H1 (cell line): Measurements from ENCODE around the gene SERPINA10. TPM values are rescaled to one million over a fixed set of nuclear protein-coding genes. Genes with fewer than 3 reads are reported as not detected.

Source experiments
- CHD1 ChIP-seq: IDR thresholded peaks from 2 replicates; pipeline ENCODE4 v1.6.1; 2012; ENCODE audit warnings: low read depth, low read length, improper control_type of control experiment
- CHD7 ChIP-seq: fragments of 300-600 bp; sonication (generic); IDR thresholded peaks from 2 replicates; pipeline ENCODE4 v1.7.1; 2012; ENCODE audit warnings: low read length, moderate library complexity, mild to moderate bottlenecking, inconsistent platforms; ENCODE audit not compliant: insufficient replicate concordance
- CREB1 ChIP-seq: IDR thresholded peaks from 2 replicates; pipeline ENCODE4 v1.6.1; 2012; ENCODE audit warnings: inconsistent platforms
- GABPA ChIP-seq: IDR thresholded peaks from 2 replicates; pipeline ENCODE4 v1.6.1; 2011; ENCODE audit warnings: mild to moderate bottlenecking, low read length, moderate library complexity, borderline replicate concordance; ENCODE audit not compliant: insufficient read depth
- GTF2F1 ChIP-seq: IDR thresholded peaks from 2 replicates; pipeline ENCODE4 v1.6.1; 2012; ENCODE audit warnings: low read depth, low read length, improper control_type of control experiment, borderline replicate concordance
- JUN ChIP-seq: IDR thresholded peaks from 2 replicates; pipeline ENCODE4 v1.6.1; 2011; ENCODE audit warnings: low read depth, mild to moderate bottlenecking, improper control_type of control experiment, low read length
- NANOG ChIP-seq: IDR thresholded peaks from 2 replicates; pipeline ENCODE4 v1.6.1; 2011; ENCODE audit warnings: low read length, low read depth, mild to moderate bottlenecking, inconsistent platforms; ENCODE audit not compliant: insufficient read depth, poor library complexity, severe bottlenecking
- RXRA ChIP-seq: IDR thresholded peaks from 2 replicates; pipeline ENCODE4 v1.6.1; 2011; ENCODE audit warnings: low read depth, mild to moderate bottlenecking, low read length, moderate library complexity; ENCODE audit not compliant: insufficient read depth
- SAP30 ChIP-seq: fragments of 300-600 bp; sonication (generic); IDR thresholded peaks from 2 replicates; pipeline ENCODE4 v1.7.1; 2012; ENCODE audit warnings: low read length, moderate library complexity, mild to moderate bottlenecking, inconsistent platforms; ENCODE audit not compliant: insufficient read depth, insufficient replicate concordance
- polyA plus RNA-seq, 7 experiments: library from polyadenylated mRNA; depleted of rRNA in 3 of 7; stranded (reverse) in 5 of 7; unstranded in 2 of 7; fragments of >200 nt in 5 of 7; fragments of 200-250 nt in 2 of 7; gene quantifications; 1 replicate in 5 of 7; 2 replicates in 1 of 7; 4 replicates in 1 of 7; pipeline versions ENCODE4 v1.2.1 to v1.2.3, GENCODE V29; 2011 to 2013; ENCODE audit warnings: missing spikeins in 2 of 7, mixed read lengths in 2 of 7
- total RNA-seq: library from RNA; stranded (reverse); fragmentation: NEBNext Ultra II Directional; extraction: Animal tissue kit (Norgen Biotek cat#: 25700); gene quantifications from 2 replicates; pipeline ENCODE4 v1.2.1, GENCODE V29; 2021

The SERPINA10 gene
- total and polyA plus RNA-seq, 2 of the 8 experiments (the other 6 are each of a cell fraction or from before 2014, with no cell fraction given): not detected

GRCh38 chr14:94337274-94337673, 44.2 kb upstream of the SERPINA10 start (continued):
- TF ChIP-seq CHD7: no peak
- no peak for TF ChIP-seq RXRA
- no peak for TF ChIP-seq CREB1
- no peak for TF ChIP-seq CHD1
- no peak for TF ChIP-seq SAP30
- TF ChIP-seq JUN: no peak
- TF ChIP-seq GABPA: no peak
- TF ChIP-seq NANOG: no peak
- no peak for TF ChIP-seq GTF2F1
